ENCODE data around the gene PLXNC1.

PLXNC1 gene

DNA sequence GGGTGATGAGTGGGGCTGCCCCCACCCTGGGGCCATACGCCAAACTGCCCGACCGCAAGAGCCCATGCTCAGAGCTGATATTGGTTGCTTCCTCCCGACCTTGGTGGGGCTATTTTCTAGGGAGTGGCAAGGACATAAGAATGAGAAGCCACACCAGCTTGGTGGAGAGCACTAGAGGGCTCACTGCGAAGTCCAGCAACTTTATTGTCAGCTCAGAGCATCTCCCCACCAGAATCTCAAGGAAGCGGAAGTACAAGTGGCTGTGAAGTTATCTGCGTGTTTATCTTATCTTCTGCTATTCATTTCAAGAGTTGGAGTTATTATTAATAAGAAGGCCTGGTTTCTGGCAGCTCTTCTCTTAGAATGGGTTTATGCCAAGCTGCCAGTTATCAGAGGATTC is 4.9 kb upstream of the PLXNC1 start:
- ATAC-seq (replicated peaks): no peak
- no peak overlapping the region for H3K4me3 Mint-ChIP-seq
- peaks cover 3% of the 10 kb centered on the region for H3K36me3 Mint-ChIP-seq (ENCODE audit: insufficient read depth)
- H3K27ac Mint-ChIP-seq: no peak overlapping the region
- H3K9me3 Mint-ChIP-seq: no peaks in the 10 kb centered on the region
- H3K4me1 Mint-ChIP-seq (ENCODE audit: low read depth in 2 of 2): peaks cover 0 to 5% of the 10 kb centered on the region in 2 donors
- no peaks in the 10 kb centered on the region for H3K27me3 Mint-ChIP-seq
- no peak for DNase-seq

- Mint-ChIP-seq H3K4me3 (no peak overlapping the region), H3K9me3 (no peaks in the 10 kb centered on the region), H3K27ac (no peak overlapping the region), H3K4me1 (ENCODE audit: low read depth in 2 of 2) (peaks cover 0 to 5% of the 10 kb centered on the region in 2 donors), H3K36me3 (ENCODE audit: insufficient read depth) (peaks cover 3% of the 10 kb centered on the region), H3K27me3 (no peaks in the 10 kb centered on the region)
- ATAC-seq (replicated peaks): no peak
- DNase-seq: no peak
These were observed 4.4 kb upstream of the PLXNC1 start for GRCh38 chr12:94143951-94144350.

DNA sequence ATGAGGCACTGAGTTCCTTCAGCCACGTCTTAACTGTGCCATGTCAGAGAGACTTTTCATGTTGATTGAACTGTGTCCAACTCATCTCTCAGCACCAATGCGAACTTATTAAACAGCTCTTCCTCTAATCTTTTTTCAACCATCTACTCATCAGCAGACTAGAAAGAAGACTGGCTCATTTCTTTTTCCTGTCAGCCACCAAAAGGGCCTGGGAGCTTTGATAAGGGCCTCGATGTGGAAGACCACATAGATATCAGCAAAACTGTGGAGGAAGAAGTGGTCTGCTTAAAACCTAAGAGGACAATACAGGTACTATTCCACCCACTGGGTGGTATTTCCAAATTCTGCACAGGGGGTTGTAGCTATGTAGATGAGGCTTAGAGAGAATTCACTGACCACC is 3.6 kb upstream of the PLXNC1 start:
- ATAC-seq (replicated peaks) (no peak), DNase-seq (no peak)
- Mint-ChIP-seq H3K27ac (no peak overlapping the region), H3K4me1 (ENCODE audit: low read depth in 2 of 2) (peaks cover 0 to 5% of the 10 kb centered on the region in 2 donors), H3K27me3 (no peaks in the 10 kb centered on the region), H3K4me3 (no peak overlapping the region), H3K36me3 (ENCODE audit: insufficient read depth) (peaks cover 3% of the 10 kb centered on the region), H3K9me3 (no peaks in the 10 kb centered on the region)

DNA sequence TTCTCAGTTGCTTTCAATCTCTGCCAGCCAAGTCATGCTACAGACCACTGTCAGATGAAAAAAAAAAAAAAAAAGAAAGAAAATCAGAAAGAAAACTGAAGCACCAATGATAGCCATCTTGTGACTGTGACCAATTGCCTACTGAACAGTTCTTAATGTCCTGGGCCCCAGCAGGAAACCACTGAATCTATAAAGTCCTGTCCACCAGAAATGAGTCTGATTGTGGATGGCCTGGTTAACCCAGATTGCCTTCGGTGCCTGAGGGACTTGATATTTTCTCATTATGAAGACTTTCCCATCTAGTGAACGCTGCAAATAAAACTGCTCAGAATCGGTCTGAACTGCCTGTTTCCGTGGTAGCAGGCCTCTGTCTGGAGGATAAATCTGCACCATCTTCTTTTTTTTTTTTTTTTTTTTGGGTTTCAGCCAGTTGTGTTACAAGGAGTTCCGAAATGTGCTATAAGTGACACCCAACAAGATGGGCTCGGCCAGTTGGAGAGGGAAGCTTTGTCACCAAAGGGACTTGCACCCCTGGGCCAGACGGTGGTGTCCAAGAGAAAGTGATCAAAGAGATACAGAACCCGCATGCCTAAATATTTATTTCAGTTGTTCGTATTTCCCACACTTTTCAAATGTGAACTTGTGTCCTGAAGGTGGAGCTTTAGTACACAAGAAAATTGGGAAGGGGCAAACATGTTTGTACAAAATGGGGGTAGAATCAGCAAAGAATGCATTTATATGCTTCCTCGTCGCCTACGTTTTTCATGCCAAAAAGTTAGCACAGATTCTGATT is 3.0 kb upstream of the PLXNC1 start:
- ATAC-seq (replicated peaks): no peak
- Mint-ChIP-seq H3K27ac (no peak overlapping the region), H3K4me3 (no peak overlapping the region), H3K27me3 (no peaks in the 10 kb centered on the region), H3K4me1 (ENCODE audit: low read depth in 2 of 2) (peaks cover 3 to 7% of the 10 kb centered on the region in 2 donors), H3K9me3 (no peaks in the 10 kb centered on the region), H3K36me3 (ENCODE audit: insufficient read depth) (peaks cover 6% of the 10 kb centered on the region)
- no peak for DNase-seq

GRCh38 chr12:94146166-94146936 is 2.0 kb upstream of the PLXNC1 start:
- peaks cover 11 to 12% of the 10 kb centered on the region in 2 donors for H3K4me1 Mint-ChIP-seq (ENCODE audit: low read depth in 2 of 2)
- peaks cover 9% of the 10 kb centered on the region for H3K36me3 Mint-ChIP-seq (ENCODE audit: insufficient read depth)
- no peak for DNase-seq
- H3K9me3 Mint-ChIP-seq: no peaks in the 10 kb centered on the region
- H3K4me3 Mint-ChIP-seq: no peak overlapping the region
- no peak for ATAC-seq (replicated peaks)
- H3K27me3 Mint-ChIP-seq: no peaks in the 10 kb centered on the region
- peak overlapping the region; percentile 35 to 42 for H3K27ac Mint-ChIP-seq

GRCh38 chr12:94147387-94147990 is 888 bp upstream of the PLXNC1 start:
- Mint-ChIP-seq H3K27me3 (no peaks in the 10 kb centered on the region), H3K9me3 (no peaks in the 10 kb centered on the region), H3K4me1 (ENCODE audit: low read depth in 2 of 2) (peaks cover 14 to 17% of the 10 kb centered on the region in 2 donors), H3K27ac (peak overlapping the region; percentile 17 to 35), H3K4me3 (peak overlapping the region; percentile 89 to 90), H3K36me3 (ENCODE audit: insufficient read depth) (peaks cover 9% of the 10 kb centered on the region)
- DNase-seq (no peak), ATAC-seq (replicated peaks) (no peak)

DNA sequence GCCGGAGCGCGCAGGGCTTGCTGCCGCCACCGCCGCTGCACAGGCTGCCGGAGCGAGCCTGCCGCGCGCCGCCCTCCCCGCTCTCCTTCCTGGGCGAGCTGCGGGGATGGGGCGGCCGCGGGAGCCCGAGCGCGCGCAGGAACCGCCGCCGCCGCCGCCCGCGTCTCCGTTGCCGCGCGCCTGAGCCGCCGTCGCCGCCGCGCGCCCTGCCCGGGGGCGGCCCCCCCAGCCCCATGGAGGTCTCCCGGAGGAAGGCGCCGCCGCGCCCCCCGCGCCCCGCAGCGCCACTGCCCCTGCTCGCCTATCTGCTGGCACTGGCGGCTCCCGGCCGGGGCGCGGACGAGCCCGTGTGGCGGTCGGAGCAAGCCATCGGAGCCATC is 352 bp downstream of the PLXNC1 start:
- DNase-seq: no peak
- ATAC-seq (replicated peaks): peak; percentile 11
- peak overlapping the region; percentile 89 to 90 for H3K4me3 Mint-ChIP-seq

DNA sequence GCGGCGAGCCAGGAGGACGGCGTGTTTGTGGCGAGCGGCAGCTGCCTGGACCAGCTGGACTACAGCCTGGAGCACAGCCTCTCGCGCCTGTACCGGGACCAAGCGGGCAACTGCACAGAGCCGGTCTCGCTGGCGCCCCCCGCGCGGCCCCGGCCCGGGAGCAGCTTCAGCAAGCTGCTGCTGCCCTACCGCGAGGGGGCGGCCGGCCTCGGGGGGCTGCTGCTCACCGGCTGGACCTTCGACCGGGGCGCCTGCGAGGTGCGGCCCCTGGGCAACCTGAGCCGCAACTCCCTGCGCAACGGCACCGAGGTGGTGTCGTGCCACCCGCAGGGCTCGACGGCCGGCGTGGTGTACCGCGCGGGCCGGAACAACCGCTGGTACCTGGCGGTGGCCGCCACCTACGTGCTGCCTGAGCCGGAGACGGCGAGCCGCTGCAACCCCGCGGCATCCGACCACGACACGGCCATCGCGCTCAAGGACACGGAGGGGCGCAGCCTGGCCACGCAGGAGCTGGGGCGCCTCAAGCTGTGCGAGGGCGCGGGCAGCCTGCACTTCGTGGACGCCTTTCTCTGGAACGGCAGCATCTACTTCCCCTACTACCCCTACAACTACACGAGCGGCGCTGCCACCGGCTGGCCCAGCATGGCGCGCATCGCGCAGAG is 873 bp downstream of the PLXNC1 start:
- H3K27ac Mint-ChIP-seq: peak overlapping the region in 1 of 2 donors; percentile 20

More for the DNA sequence above, 352 bp downstream of the PLXNC1 start:
- H3K36me3 Mint-ChIP-seq (ENCODE audit: insufficient read depth): peaks cover 9% of the 10 kb centered on the region
- H3K27ac Mint-ChIP-seq: no peak overlapping the region
- no peaks in the 10 kb centered on the region for H3K9me3 Mint-ChIP-seq
- H3K4me1 Mint-ChIP-seq (ENCODE audit: low read depth in 2 of 2): peaks cover 21 to 23% of the 10 kb centered on the region in 2 donors
- H3K27me3 Mint-ChIP-seq: no peaks in the 10 kb centered on the region

GRCh38 chr12:94149781-94150239 is 1.4 kb downstream of the PLXNC1 start:
- peak overlapping the region; percentile 87 to 90 for H3K4me3 Mint-ChIP-seq
- H3K4me1 Mint-ChIP-seq (ENCODE audit: low read depth in 2 of 2): peaks cover 24 to 25% of the 10 kb centered on the region in 2 donors
- DNase-seq: no peak
- H3K36me3 Mint-ChIP-seq (ENCODE audit: insufficient read depth): peaks cover 9% of the 10 kb centered on the region
- no peaks in the 10 kb centered on the region for H3K9me3 Mint-ChIP-seq
- peak overlapping the region; percentile 12 to 32 for H3K27ac Mint-ChIP-seq
- no peak for ATAC-seq (replicated peaks)
- H3K27me3 Mint-ChIP-seq: no peaks in the 10 kb centered on the region

More for the DNA sequence above, 873 bp downstream of the PLXNC1 start:
- Mint-ChIP-seq H3K27me3 (no peaks in the 10 kb centered on the region), H3K9me3 (no peaks in the 10 kb centered on the region), H3K4me3 (peak overlapping the region; percentile 89 to 90), H3K4me1 (ENCODE audit: low read depth in 2 of 2) (peaks cover 24 to 25% of the 10 kb centered on the region in 2 donors), H3K36me3 (ENCODE audit: insufficient read depth) (peaks cover 9% of the 10 kb centered on the region)
- ATAC-seq (replicated peaks) (peak; percentile 20), DNase-seq (peak; percentile 32 to 43 (median 33))

GRCh38 chr12:94150240-94151121 is 2.1 kb downstream of the PLXNC1 start:
- Mint-ChIP-seq H3K27me3 (no peaks in the 10 kb centered on the region), H3K36me3 (ENCODE audit: insufficient read depth) (peaks cover 9% of the 10 kb centered on the region), H3K4me1 (ENCODE audit: low read depth in 2 of 2) (peaks cover 24 to 28% of the 10 kb centered on the region in 2 donors), H3K4me3 (peak overlapping the region; percentile 87 to 90), H3K27ac (peak overlapping the region; percentile 12 to 32), H3K9me3 (no peaks in the 10 kb centered on the region)
- DNase-seq (peak; percentile 39 to 53 (median 52)), ATAC-seq (replicated peaks) (peak; percentile 35)

- H3K4me3 Mint-ChIP-seq: peak overlapping the region; percentile 87 to 90
- DNase-seq (no peak), ATAC-seq (replicated peaks) (no peak)
- H3K4me1 Mint-ChIP-seq (ENCODE audit: low read depth in 2 of 2): peaks cover 28 to 31% of the 10 kb centered on the region in 2 donors
- H3K36me3 Mint-ChIP-seq (ENCODE audit: insufficient read depth): peaks cover 9% of the 10 kb centered on the region
- no peak overlapping the region for H3K27ac Mint-ChIP-seq
- H3K9me3 Mint-ChIP-seq: no peaks in the 10 kb centered on the region
- no peaks in the 10 kb centered on the region for H3K27me3 Mint-ChIP-seq
These were observed 3.2 kb downstream of the PLXNC1 start for GRCh38 chr12:94151582-94151981.

DNA sequence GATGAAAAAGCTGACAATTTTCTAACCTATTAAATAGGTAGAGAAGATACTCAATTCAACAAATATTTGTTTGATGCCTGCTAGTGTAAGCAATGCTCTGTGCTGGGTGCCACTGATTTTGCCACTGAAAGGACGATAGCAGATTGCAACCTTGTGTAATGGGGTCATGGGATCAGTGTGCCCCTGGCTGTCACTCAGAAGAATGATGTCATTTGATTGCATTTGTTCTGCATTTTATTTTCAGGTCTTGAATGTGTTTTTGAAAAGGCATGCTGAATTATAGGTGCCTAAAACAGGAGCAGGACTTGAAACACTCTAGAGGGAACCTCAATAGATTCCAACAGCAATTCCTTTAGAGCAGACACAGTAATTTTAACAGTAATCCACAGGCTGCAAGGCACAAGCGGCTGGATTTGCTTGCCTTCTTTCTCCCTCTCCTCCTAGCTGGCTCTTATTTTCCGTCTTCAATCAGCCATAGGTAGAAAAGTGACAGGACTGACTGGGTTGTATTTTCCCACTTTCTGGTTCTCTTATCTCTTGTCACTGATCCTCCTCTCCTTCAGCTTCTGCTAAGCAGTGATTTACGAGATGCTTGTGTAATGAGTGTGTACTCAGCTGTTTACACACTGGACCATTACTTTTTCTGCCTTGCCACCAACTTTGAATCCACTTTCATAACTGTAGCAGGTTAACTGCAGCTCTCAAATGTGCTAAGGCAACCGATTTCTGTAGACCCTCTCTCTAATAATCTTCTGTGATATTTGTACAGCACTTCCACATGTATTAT is 4.1 kb downstream of the PLXNC1 start:
- Mint-ChIP-seq H3K4me1 (ENCODE audit: low read depth in 2 of 2) (peaks cover 28 to 36% of the 10 kb centered on the region in 2 donors), H3K9me3 (no peaks in the 10 kb centered on the region), H3K27ac (no peak overlapping the region), H3K27me3 (no peaks in the 10 kb centered on the region), H3K4me3 (no peak overlapping the region), H3K36me3 (ENCODE audit: insufficient read depth) (peaks cover 9% of the 10 kb centered on the region)
- DNase-seq (no peak), ATAC-seq (replicated peaks) (no peak)

All from effector memory CD8-positive, alpha-beta T cell (primary cell).